ENCODE results near the gene PPBP. TPM values are rescaled to one million over a fixed set of nuclear protein-coding genes. Genes with fewer than 3 reads are reported as not detected.

The PPBP gene
- polyA plus RNA-seq, 1 donor (not counting 4 experiments of a cell fraction or from before 2014, with no cell fraction given), result 0.42 TPM

DNA sequence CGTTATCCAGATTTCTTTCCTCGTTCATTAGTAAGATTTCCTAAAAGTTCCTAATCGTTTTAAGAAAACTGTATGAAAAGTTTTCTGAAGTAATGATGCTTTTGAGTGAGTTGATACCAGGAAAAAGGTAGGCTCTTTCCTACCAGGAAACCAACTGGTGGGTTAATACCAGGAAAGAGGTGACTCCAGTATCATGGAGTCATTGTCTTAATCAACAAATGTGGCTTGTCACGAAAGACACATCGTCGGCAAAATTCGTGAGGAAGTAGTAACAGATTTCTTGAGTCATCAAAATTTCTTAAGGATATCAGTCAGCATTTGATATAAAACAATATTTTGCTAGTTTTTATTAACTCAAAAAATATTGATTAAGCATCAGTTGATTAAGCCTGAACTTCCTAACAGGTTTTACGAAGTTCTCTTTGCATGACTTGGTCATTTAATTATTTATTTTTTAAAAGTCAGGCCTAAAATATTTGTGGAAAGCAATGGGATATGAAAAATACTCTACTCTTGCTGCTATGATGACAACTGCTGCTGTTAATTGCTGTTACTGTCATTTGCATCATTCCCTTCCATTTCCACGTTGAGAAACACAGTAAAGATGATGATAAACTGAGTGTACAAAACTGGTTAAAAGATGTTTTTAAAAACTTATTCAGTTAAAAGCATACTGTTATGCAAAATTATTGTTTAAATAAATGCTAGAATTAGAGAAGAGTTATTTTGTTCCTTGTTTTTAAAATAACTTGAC, 3.2 kb upstream of the PPBP start:
- Histone ChIP-seq H3K36me3 (ENCODE audit: control insufficient read depth in 2 of 2, extremely low read depth in 1 of 2, insufficient read depth in 2 of 2, low read length in 2 of 2) (no peaks in the 10 kb centered on the region), H4K20me1 (ENCODE audit: control insufficient read depth, extremely low read depth, insufficient read depth, low read length) (no peaks in the 10 kb centered on the region), H3K27ac (ENCODE audit: control insufficient read depth, insufficient read depth, low read length) (no peak overlapping the region), H3K9me3 (ENCODE audit: control insufficient read depth, low read depth, low read length) (no peaks in the 10 kb centered on the region), H3K9ac (ENCODE audit: control insufficient read depth, extremely low read depth, insufficient read depth, low read length) (no peak overlapping the region), H3K4me3 (ENCODE audit: control insufficient read depth in 2 of 3, extremely low read depth in 1 of 3, insufficient read depth in 2 of 3, low read depth in 1 of 3, low read length in 3 of 3) (no peak overlapping the region), H3K9me1 (ENCODE audit: control insufficient read depth, extremely low read depth, insufficient read depth, low read length) (no peaks in the 10 kb centered on the region), H3K27me3 (ENCODE audit: control insufficient read depth, extremely low read depth, insufficient read depth, low read length) (no peaks in the 10 kb centered on the region), H2AFZ (ENCODE audit: control insufficient read depth, low read length) (no peak overlapping the region), H3K4me1 (ENCODE audit: control insufficient read depth, extremely low read depth, insufficient read depth, low read length) (no peaks in the 10 kb centered on the region), H3K4me2 (ENCODE audit: control insufficient read depth, extremely low read depth, insufficient read depth, low read depth, low read length) (no peak overlapping the region), H3K79me2 (ENCODE audit: control insufficient read depth, insufficient read depth, low read length) (no peaks in the 10 kb centered on the region)
- dilution Hi-C loops (cut with MboI; ENCODE audit: extremely low pct_ligation_motif_present, low sequenced_read_pairs), result no loop called here
- TF ChIP-seq, protein P1, sequence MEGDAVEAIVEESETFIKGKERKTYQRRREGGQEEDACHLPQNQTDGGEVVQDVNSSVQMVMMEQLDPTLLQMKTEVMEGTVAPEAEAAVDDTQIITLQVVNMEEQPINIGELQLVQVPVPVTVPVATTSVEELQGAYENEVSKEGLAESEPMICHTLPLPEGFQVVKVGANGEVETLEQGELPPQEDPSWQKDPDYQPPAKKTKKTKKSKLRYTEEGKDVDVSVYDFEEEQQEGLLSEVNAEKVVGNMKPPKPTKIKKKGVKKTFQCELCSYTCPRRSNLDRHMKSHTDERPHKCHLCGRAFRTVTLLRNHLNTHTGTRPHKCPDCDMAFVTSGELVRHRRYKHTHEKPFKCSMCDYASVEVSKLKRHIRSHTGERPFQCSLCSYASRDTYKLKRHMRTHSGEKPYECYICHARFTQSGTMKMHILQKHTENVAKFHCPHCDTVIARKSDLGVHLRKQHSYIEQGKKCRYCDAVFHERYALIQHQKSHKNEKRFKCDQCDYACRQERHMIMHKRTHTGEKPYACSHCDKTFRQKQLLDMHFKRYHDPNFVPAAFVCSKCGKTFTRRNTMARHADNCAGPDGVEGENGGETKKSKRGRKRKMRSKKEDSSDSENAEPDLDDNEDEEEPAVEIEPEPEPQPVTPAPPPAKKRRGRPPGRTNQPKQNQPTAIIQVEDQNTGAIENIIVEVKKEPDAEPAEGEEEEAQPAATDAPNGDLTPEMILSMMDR (optimal IDR thresholded peaks at IDR 0.05 in 1 of 3, IDR thresholded peaks at IDR 0.05 in 1 of 3, conservative IDR thresholded peaks at IDR 0.05 in 1 of 3; ENCODE audit: extremely low read depth in 1 of 3, insufficient read depth in 2 of 3, low read length in 3 of 3), result no peak
- TF ChIP-seq EZH2 (IDR thresholded peaks at IDR 0.05; ENCODE audit: low read length), result no peak
- no peak for FAIRE-seq
- no peak for DNase-seq (ENCODE audit: low read depth, low spot score)

DNA sequence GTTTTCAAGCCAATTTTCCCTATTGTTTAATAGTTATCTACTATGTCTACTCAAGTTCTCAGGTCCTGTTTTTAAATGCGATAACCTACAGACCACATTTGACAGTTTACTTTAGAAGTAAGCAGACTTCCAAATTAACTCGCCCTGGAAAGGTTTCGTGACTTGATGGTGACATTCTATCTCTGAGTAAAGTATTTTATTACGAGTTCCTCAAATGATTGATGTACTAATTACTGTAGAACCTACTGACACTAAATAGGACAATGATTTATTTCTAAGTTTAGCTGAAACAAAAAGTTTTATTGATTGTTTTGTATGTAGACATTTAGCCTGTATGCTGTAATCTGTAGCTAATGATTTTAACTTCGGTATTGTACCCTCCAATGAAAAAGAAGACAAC, 1.9 kb upstream of the PPBP start:
- dilution Hi-C loops (cut with MboI; ENCODE audit: extremely low pct_ligation_motif_present, low sequenced_read_pairs), result no loop called here
- Histone ChIP-seq H3K9me1 (ENCODE audit: control insufficient read depth, extremely low read depth, insufficient read depth, low read length) (no peaks in the 10 kb centered on the region), H3K27ac (ENCODE audit: control insufficient read depth, insufficient read depth, low read length) (no peak overlapping the region), H2AFZ (ENCODE audit: control insufficient read depth, low read length) (no peak overlapping the region), H3K36me3 (ENCODE audit: control insufficient read depth in 2 of 2, extremely low read depth in 1 of 2, insufficient read depth in 2 of 2, low read length in 2 of 2) (no peaks in the 10 kb centered on the region), H4K20me1 (ENCODE audit: control insufficient read depth, extremely low read depth, insufficient read depth, low read length) (no peaks in the 10 kb centered on the region), H3K79me2 (ENCODE audit: control insufficient read depth, insufficient read depth, low read length) (no peaks in the 10 kb centered on the region), H3K4me3 (ENCODE audit: control insufficient read depth in 2 of 3, extremely low read depth in 1 of 3, insufficient read depth in 2 of 3, low read depth in 1 of 3, low read length in 3 of 3) (no peak overlapping the region), H3K9ac (ENCODE audit: control insufficient read depth, extremely low read depth, insufficient read depth, low read length) (no peak overlapping the region), H3K27me3 (ENCODE audit: control insufficient read depth, extremely low read depth, insufficient read depth, low read length) (no peaks in the 10 kb centered on the region), H3K9me3 (ENCODE audit: control insufficient read depth, low read depth, low read length) (no peaks in the 10 kb centered on the region), H3K4me1 (ENCODE audit: control insufficient read depth, extremely low read depth, insufficient read depth, low read length) (no peaks in the 10 kb centered on the region), H3K4me2 (ENCODE audit: control insufficient read depth, extremely low read depth, insufficient read depth, low read depth, low read length) (no peak overlapping the region)
- DNase-seq (ENCODE audit: low read depth, low spot score), result no peak
- TF ChIP-seq, protein P1 (optimal IDR thresholded peaks at IDR 0.05 in 1 of 3, IDR thresholded peaks at IDR 0.05 in 1 of 3, conservative IDR thresholded peaks at IDR 0.05 in 1 of 3; ENCODE audit: extremely low read depth in 1 of 3, insufficient read depth in 2 of 3, low read length in 3 of 3), result no peak
- TF ChIP-seq EZH2 (IDR thresholded peaks at IDR 0.05; ENCODE audit: low read length), result no peak
- no peak for FAIRE-seq

All from keratinocyte (primary cell).